ENCODE data around the gene MNAT1. TPM values are rescaled to one million over a fixed set of nuclear protein-coding genes. Genes with fewer than 3 reads are reported as not detected.

MNAT1 gene
- total and polyA plus RNA-seq, 9 of the 15 experiments (the other 6 are each of a cell fraction or from before 2014, with no cell fraction given) = 37.8 to 83.3 (median 60.4) TPM

- 56% methylated on average over 1 of the region's 1 CpG for WGBS (ENCODE audit: insufficient coverage, low coverage, missing lambda C conversion rate)
- POLR2A ChIA-PET = no interaction called here
- H3K36me3 ChIP-seq (ENCODE audit: control insufficient read depth, insufficient read depth, low read length) = no peaks in the 10 kb centered on the region; the same call in 2 of the 3 replicates
- TF ChIP-seq PRPF4 (IDR thresholded peaks at IDR 0.05; ENCODE audit: insufficient read depth, low read depth, low read length, poor library complexity, severe bottlenecking) = no peak
- TF ChIP-seq ZBTB40 (IDR thresholded peaks at IDR 0.05) = peak; percentile 9; the same call in 1 of the 2 replicates
- no peak for TF ChIP-seq ZBTB40 (CRISPR knock-in tag; IDR thresholded peaks at IDR 0.05)
- BruUV-seq (replicated peaks) = no TSS peak
- intact Hi-C loops (cut with micrococcal nuclease) = no loop called here
- no peak overlapping the region for H3K4me2 ChIP-seq (ENCODE audit: insufficient read depth, low read length)
- H3K4me1 ChIP-seq (replicated peaks in 1 of 2; ENCODE audit: control insufficient read depth in 2 of 2, insufficient read depth in 2 of 2, low read length in 2 of 2) = peaks cover 0 to 6% of the 10 kb centered on the region in 2 experiments; a peak in 2 of 5 replicates
- H4K20me1 ChIP-seq (replicated peaks; ENCODE audit: control insufficient read depth, insufficient read depth, low read length) = 0 out of 2 replicates have a peak, but pooled peaks cover 3% of the 10 kb centered on the region
- ATAC-seq (no peak), FAIRE-seq (no peak), DNase-seq (ENCODE audit: extremely low read depth in 1 of 4, low spot score in 3 of 4) (no peak)
- no peak overlapping the region for H3K27ac ChIP-seq (ENCODE audit: extremely low read depth, low read depth, low read length)
- in situ Hi-C loops (cut with MboI) = no loop called here
- H3K9me3 ChIP-seq (replicated peaks; ENCODE audit: control insufficient read depth, insufficient read depth, low read depth, low read length) = no peaks in the 10 kb centered on the region
- peaks cover 15% of the 10 kb centered on the region; the same call in 2 of the 3 replicates for H3K79me2 ChIP-seq (ENCODE audit: control insufficient read depth, insufficient read depth, low read length)
- no peaks in the 10 kb centered on the region for H3K9me1 ChIP-seq (ENCODE audit: control insufficient read depth, insufficient read depth, low read length)
- H2AFZ ChIP-seq (ENCODE audit: low read depth, low read length) = no peak overlapping the region
- H3K9ac ChIP-seq (ENCODE audit: insufficient read depth in 1 of 2, low read depth in 2 of 2, low read length in 2 of 2) = no peak overlapping the region
- H3K4me3 ChIP-seq = no peak overlapping the region
- CTCF ChIA-PET (ENCODE audit: low intra/inter-chr PET ratio) = no interaction called here
- no peaks in the 10 kb centered on the region for H3K27me3 ChIP-seq (ENCODE audit: control insufficient read depth in 2 of 2, insufficient read depth in 2 of 2, low read length in 2 of 2)
Observed at GRCh38 chr14:60757567-60758002, 23.0 kb downstream of the MNAT1 start.

All from K562 (cell line).